Body of pancreas (tissue), 4 donors: ENCODE results near the gene RPS25. TPM values are rescaled to one million over a fixed set of nuclear protein-coding genes. Genes with fewer than 3 reads are reported as not detected.
"Not testable (repeated sequence)": the region's sequence is repeated elsewhere in the genome, so short reads cannot be mapped to it uniquely, and the experiment has no call there.

ENCODE experiments used
- ATAC-seq: fragments of 150-250 bp; one replicate; pipeline ENCODE4 v1.9.1; 2016
- DNase-seq, 4 donors: peaks; one replicate each; pipeline ENCODE4 v3.0.0-alpha.2; 2019
- H3K27ac ChIP-seq, 4 donors: fragments of 200-600 bp; sonication (generic); 1 replicate in 3 of 4; 2 replicates in 1 of 4; pipeline versions ENCODE4 v1.5.1 to v1.6.1; 2016 to 2019; ENCODE audit warnings: mild to moderate bottlenecking in 1 of 4, mixed read lengths in 1 of 4, moderate library complexity in 1 of 4
- H3K27me3 ChIP-seq, 2 donors: fragments of 200-600 bp; sonication (generic); one replicate each; pipeline ENCODE4 v1.6.0; 2016; ENCODE audit warnings: mild to moderate bottlenecking in 1 of 2
- H3K36me3 ChIP-seq, 2 donors: fragments of 200-600 bp; sonication (generic); replicated peaks in 1 of 2; 2 replicates each; pipeline ENCODE4 v1.5.1; 2016; ENCODE audit warnings: low read depth in 2 of 2; ENCODE audit not compliant: insufficient read depth in 1 of 2
- H3K4me1 ChIP-seq: fragments of 200-600 bp; sonication (generic); one replicate; pipeline ENCODE4 v1.6.0; 2016
- H3K4me3 ChIP-seq, 2 donors: fragments of 200-600 bp; sonication (generic); 1 replicate in 1 of 2; 2 replicates in 1 of 2; pipeline ENCODE4 v1.5.1; 2016 to 2019
- H3K9me3 ChIP-seq, 3 donors: fragments of 200-600 bp; sonication (generic); 1 replicate in 2 of 3; 2 replicates in 1 of 3; pipeline ENCODE4 v1.5.1; 2016
- POLR2A ChIP-seq, 3 donors: fragments of 450-650 bp; IDR thresholded peaks; one replicate each; pipeline ENCODE4 v1.6.1; 2016; ENCODE audit warnings: antibody characterized with exemption in 3 of 3, mild to moderate bottlenecking in 2 of 3
- WGBS, 2 donors: methylation state at CpG; one replicate each; pipeline ENCODE4 v1.1.5; 2017; 5-methylcytosine and 5-hydroxymethylcytosine counted together
- intact Hi-C: fragments of 100-400 bp; cut with DNase I; formaldehyde crosslinking; loops from one replicate; pipeline ENCODE4 v1.15.1; 2023
- total RNA-seq, 2 donors: library from RNA; depleted of rRNA; stranded (reverse); fragments of >200 nt; gene quantifications; one replicate each; pipeline ENCODE4 v1.1.0, GENCODE V29; 2016
- TF ChIP-seq, protein P1 (sequence below), 7 experiments: fragments of 450-650 bp in 4 of 7; fragments of 200-600 bp in 3 of 7; sonication (generic) in 3 of 7; IDR thresholded peaks; one replicate each; pipeline ENCODE4 v1.5.1; 2016 to 2019; ENCODE audit warnings: antibody characterized with exemption in 7 of 7

The RPS25 gene
- total RNA-seq, 2 donors from 2014 or later: 824 to 1,261 TPM

GRCh38 chr11:119042927-119043326, 24.8 kb upstream of the RPS25 start:
- WGBS, 2 donors: 82 to 91% methylated on average over 9 of the region's 9 CpGs
- no peak for TF ChIP-seq POLR2A (IDR thresholded peaks at IDR 0.05)
- TF ChIP-seq, protein P1, sequence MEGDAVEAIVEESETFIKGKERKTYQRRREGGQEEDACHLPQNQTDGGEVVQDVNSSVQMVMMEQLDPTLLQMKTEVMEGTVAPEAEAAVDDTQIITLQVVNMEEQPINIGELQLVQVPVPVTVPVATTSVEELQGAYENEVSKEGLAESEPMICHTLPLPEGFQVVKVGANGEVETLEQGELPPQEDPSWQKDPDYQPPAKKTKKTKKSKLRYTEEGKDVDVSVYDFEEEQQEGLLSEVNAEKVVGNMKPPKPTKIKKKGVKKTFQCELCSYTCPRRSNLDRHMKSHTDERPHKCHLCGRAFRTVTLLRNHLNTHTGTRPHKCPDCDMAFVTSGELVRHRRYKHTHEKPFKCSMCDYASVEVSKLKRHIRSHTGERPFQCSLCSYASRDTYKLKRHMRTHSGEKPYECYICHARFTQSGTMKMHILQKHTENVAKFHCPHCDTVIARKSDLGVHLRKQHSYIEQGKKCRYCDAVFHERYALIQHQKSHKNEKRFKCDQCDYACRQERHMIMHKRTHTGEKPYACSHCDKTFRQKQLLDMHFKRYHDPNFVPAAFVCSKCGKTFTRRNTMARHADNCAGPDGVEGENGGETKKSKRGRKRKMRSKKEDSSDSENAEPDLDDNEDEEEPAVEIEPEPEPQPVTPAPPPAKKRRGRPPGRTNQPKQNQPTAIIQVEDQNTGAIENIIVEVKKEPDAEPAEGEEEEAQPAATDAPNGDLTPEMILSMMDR (IDR thresholded peaks at IDR 0.05): no peak
- Histone ChIP-seq H3K36me3 (peaks cover 0 to 21% of the 10 kb centered on the region in 2 donors), H3K9me3 (no peaks in the 10 kb centered on the region), H3K4me3 (no peak overlapping the region), H3K4me1 (no peaks in the 10 kb centered on the region), H3K27ac (no peak overlapping the region), H3K27me3 (no peaks in the 10 kb centered on the region)
- intact Hi-C loops: no loop called here
- no peak for ATAC-seq
- no peak for DNase-seq

DNA sequence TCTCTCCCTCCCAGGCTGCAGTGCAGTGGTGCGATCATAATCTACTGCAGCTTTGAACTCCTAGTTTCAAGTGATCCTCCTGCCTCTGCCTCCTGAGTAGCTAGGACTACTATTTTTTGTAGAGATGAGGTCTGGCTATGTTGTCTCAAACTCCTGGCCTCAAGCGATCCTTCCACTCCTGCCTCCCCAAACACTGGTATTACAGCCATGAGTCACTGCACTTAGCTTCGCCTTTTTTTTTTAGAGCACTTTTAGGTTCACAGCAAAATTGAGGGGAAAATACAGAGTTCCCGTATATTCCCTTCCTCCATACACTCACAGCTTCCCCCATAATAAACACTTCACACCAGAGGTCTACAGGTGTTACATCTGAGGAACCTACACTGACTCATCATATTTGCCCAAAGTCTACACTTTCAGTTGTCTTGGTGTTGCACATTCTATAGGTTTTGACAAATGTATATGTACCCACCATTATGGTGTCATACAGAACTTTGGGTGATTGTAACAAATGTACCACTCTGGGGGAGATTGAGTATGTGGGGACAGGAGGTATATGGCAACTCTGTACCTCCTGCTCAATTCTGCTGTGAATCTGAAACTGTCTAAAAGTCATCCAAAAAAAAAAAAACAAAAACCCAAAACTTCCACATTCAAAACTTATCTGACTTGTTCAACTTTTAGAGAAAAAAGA, 23.8 kb upstream of the RPS25 start:
- ATAC-seq (no peak), DNase-seq (no peak)
- Histone ChIP-seq H3K36me3 (peaks cover 0 to 13% of the 10 kb centered on the region in 2 donors), H3K27me3 (no peaks in the 10 kb centered on the region), H3K4me3 (no peak overlapping the region), H3K27ac (no peak overlapping the region), H3K9me3 (no peaks in the 10 kb centered on the region), H3K4me1 (no peaks in the 10 kb centered on the region)
- 84 to 86% methylated on average over 4 of the region's 4 CpGs for WGBS, 2 donors
- no peak for TF ChIP-seq POLR2A (IDR thresholded peaks at IDR 0.05)
- TF ChIP-seq, protein P1 (IDR thresholded peaks at IDR 0.05): no peak
- intact Hi-C loops: no loop called here

- DNase-seq, H3K9me3 ChIP-seq, ATAC-seq, H3K4me1 ChIP-seq, H3K36me3 ChIP-seq, H3K4me3 ChIP-seq, H3K27ac ChIP-seq, H3K27me3 ChIP-seq, intact Hi-C loops: not testable (repeated sequence)
- 45 to 54% methylated on average over 11 of the region's 11 CpGs for WGBS, 2 donors
These were observed 21.3 kb upstream of the RPS25 start for GRCh38 chr11:119039471-119039870.

DNA sequence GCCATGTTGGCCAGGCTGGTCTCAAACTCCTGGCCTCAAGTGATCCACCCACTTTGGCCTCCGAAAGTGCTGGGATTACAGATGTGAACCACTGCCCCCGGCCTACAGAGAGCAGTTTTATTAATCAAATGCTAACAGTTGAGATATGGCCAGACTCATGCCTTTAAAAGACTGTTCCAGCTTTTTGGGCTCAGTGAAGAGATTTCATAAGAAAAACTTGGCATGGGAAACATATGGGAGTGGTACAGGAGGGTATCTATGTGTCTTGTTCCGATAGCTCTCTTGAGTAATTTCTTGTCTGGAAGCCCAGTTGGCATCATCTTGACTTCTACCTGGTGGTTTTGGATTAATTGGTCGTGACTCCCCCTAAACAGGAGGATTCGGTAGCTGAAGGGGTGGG, 20.7 kb upstream of the RPS25 start:
- intact Hi-C loops: no loop called here
- no peaks in the 10 kb centered on the region for H3K4me1 ChIP-seq
- H3K27me3 ChIP-seq: no peaks in the 10 kb centered on the region
- no peak overlapping the region for H3K4me3 ChIP-seq
- TF ChIP-seq POLR2A (IDR thresholded peaks at IDR 0.05): no peak
- TF ChIP-seq, protein P1 (IDR thresholded peaks at IDR 0.05): no peak
- no peak for ATAC-seq
- 80 to 88% methylated on average over 3 to 5 of the region's 5 CpGs for WGBS, 2 donors
- no peaks in the 10 kb centered on the region for H3K9me3 ChIP-seq
- H3K27ac ChIP-seq: no peak overlapping the region
- no peak for DNase-seq
- no peaks in the 10 kb centered on the region for H3K36me3 ChIP-seq

GRCh38 chr11:119034813-119035212, 16.7 kb upstream of the RPS25 start:
- no peak for TF ChIP-seq POLR2A (IDR thresholded peaks at IDR 0.05)
- TF ChIP-seq, protein P1 (IDR thresholded peaks at IDR 0.05): no peak
- Histone ChIP-seq H3K9me3 (no peaks in the 10 kb centered on the region), H3K36me3 (no peaks in the 10 kb centered on the region), H3K27me3 (no peaks in the 10 kb centered on the region), H3K27ac (no peak overlapping the region), H3K4me1 (peaks cover 5% of the 10 kb centered on the region), H3K4me3 (no peak overlapping the region)
- DNase-seq: no peak
- intact Hi-C loops: no loop called here
- WGBS, 2 donors: 66 to 69% methylated on average over 3 of the region's 3 CpGs
- ATAC-seq: no peak

DNA sequence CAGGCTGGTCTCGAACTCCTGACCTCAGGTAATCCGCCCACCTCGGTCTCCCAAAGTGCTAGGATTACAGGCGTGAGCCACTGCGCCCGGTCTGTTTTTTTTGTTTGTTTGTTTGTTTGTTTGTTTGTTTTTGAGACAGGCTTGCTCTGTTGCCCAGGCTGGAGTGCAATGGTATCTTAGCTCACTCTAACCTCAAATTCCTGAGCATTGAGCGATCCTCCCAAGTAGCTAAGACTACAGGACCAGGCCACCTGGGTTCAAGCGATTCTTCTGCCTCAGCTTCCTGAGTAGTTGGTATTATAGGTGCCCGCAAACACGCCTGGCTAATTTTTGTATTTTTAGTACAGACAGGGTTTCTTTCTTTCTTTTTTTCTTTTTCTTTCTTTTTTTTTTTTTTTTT, 15.3 kb upstream of the RPS25 start:
- ATAC-seq, H3K36me3 ChIP-seq, H3K27ac ChIP-seq, intact Hi-C loops, H3K27me3 ChIP-seq, DNase-seq, H3K4me3 ChIP-seq, H3K9me3 ChIP-seq: not testable (repeated sequence)
- peaks cover 17% of the 10 kb centered on the region for H3K4me1 ChIP-seq
- 74 to 81% methylated on average over 10 of the region's 10 CpGs for WGBS, 2 donors
